HL-60 (cell line): Measurements from ENCODE around the gene ZNF277.

ENCODE experiments used
- CTCF ChIP-seq: IDR thresholded peaks from one replicate; pipeline ENCODE4 v1.5.1; 2011; ENCODE audit warnings: low read length, control low read depth, inconsistent platforms; ENCODE audit not compliant: insufficient read depth
- REST ChIP-seq: IDR thresholded peaks from 2 replicates; pipeline ENCODE4 v1.6.1; 2012; ENCODE audit warnings: low read depth; ENCODE audit not compliant: insufficient replicate concordance

GRCh38 chr7:112182749-112183148 lies 23.7 kb upstream of the ZNF277 start:
- TF ChIP-seq CTCF (no peak), REST (no peak)
